Measurements from ENCODE around the gene ATP6V1D. TPM values are rescaled to one million over a fixed set of nuclear protein-coding genes. Genes with fewer than 3 reads are reported as not detected.

The ATP6V1D gene
- total and polyA plus RNA-seq, 9 of the 15 experiments (the other 6 are each of a cell fraction or from before 2014, with no cell fraction given), result 35.5 to 91.0 (median 50.0) TPM

- TF ChIP-seq REST (IDR thresholded peaks at IDR 0.05; ENCODE audit: borderline replicate concordance) (no peak), REST (CRISPR knock-in tag; IDR thresholded peaks at IDR 0.05; ENCODE audit: low read depth) (peak; percentile 72; the same call in 1 of the 2 replicates), HCFC1 (IDR thresholded peaks at IDR 0.05; ENCODE audit: low read depth, low read length) (peak; percentile 60), SMAD2 (IDR thresholded peaks at IDR 0.05; ENCODE audit: low read depth, low read length) (no peak), DLX4 (CRISPR knock-in tag; IDR thresholded peaks at IDR 0.05) (no peak), ZNF668 (CRISPR knock-in tag; IDR thresholded peaks at IDR 0.05) (no peak), CTCFL (IDR thresholded peaks at IDR 0.05; ENCODE audit: borderline replicate concordance, insufficient read depth, low read depth, low read length, poor library complexity, severe bottlenecking) (peak; percentile 10), RBM25 (IDR thresholded peaks at IDR 0.05; ENCODE audit: low read depth, low read length, severe bottlenecking) (no peak), SP1 (CRISPR knock-in tag; IDR thresholded peaks at IDR 0.05) (peak; percentile 69), ATF3 (IDR thresholded peaks at IDR 0.05) (no peak), ATF3 (CRISPR knock-in tag; conservative IDR thresholded peaks at IDR 0.05) (peak; percentile 46; the same call in 1 of the 2 replicates), CREB3L1 (IDR thresholded peaks at IDR 0.05; ENCODE audit: borderline replicate concordance, low read depth) (peak; percentile 80; the same call in 1 of the 2 replicates), ZKSCAN3 (CRISPR knock-in tag; IDR thresholded peaks at IDR 0.05) (no peak)
Measured at GRCh38 chr14:67359775-67360469, at the start of gene ATP6V1D, which contains the start of gene EIF2S1 (continued).

All from K562 (cell line).